Keratinocyte (primary cell): ENCODE data around the gene KCNA3. TPM values are rescaled to one million over a fixed set of nuclear protein-coding genes. Genes with fewer than 3 reads are reported as not detected.

Experiments
- DNase-seq: peaks from one replicate; pipeline ENCODE4 v3.0.0-alpha.2; 2011; ENCODE audit warnings: low read depth, missing footprints, low spot score
- FAIRE-seq: peaks from 2 replicates; lab custom pipeline; 2011; peaks lifted over from hg19 to GRCh38; lab: Jason Lieb, UNC
- H2AFZ ChIP-seq: 2 replicates; pipeline ENCODE4 v1.6.0; 2012; ENCODE audit warnings: low read length, control low read depth, inconsistent platforms; ENCODE audit not compliant: control insufficient read depth
- H3K27ac ChIP-seq: 2 replicates; pipeline ENCODE4 v1.5.1; 2011; ENCODE audit warnings: low read length; ENCODE audit not compliant: control insufficient read depth, insufficient read depth
- H3K27me3 ChIP-seq: 3 replicates; pipeline ENCODE4 v1.6.0; 2011; ENCODE audit warnings: low read length; ENCODE audit not compliant: control insufficient read depth, insufficient read depth; ENCODE audit errors: extremely low read depth
- H3K36me3 ChIP-seq, 2 experiments: 2 replicates in 1 of 2; 3 replicates in 1 of 2; pipeline ENCODE4 v1.5.1; 2011; ENCODE audit warnings: low read length in 2 of 2, mild to moderate bottlenecking in 1 of 2; ENCODE audit not compliant: control insufficient read depth in 2 of 2, insufficient read depth in 2 of 2; ENCODE audit errors: extremely low read depth in 1 of 2
- H3K4me1 ChIP-seq: 3 replicates; pipeline ENCODE4 v1.5.1; 2011; ENCODE audit warnings: low read length; ENCODE audit not compliant: control insufficient read depth, insufficient read depth; ENCODE audit errors: extremely low read depth
- H3K4me2 ChIP-seq: 3 replicates; pipeline ENCODE4 v1.6.0; 2011; ENCODE audit warnings: low read depth, low read length; ENCODE audit not compliant: control insufficient read depth, insufficient read depth; ENCODE audit errors: extremely low read depth
- H3K4me3 ChIP-seq, 3 experiments: fragments of 200-600 bp in 1 of 3; sonication (generic) in 1 of 3; 2 replicates in 2 of 3; 3 replicates in 1 of 3; pipeline ENCODE4 v1.5.1; 2011 to 2016; ENCODE audit warnings: low read length in 3 of 3, mild to moderate bottlenecking in 3 of 3, control low read depth in 2 of 3, inconsistent platforms in 1 of 3, low read depth in 1 of 3, mixed read lengths in 1 of 3, mixed run types in 1 of 3, moderate library complexity in 1 of 3; ENCODE audit not compliant: control insufficient read depth in 2 of 3, insufficient read depth in 2 of 3; ENCODE audit errors: extremely low read depth in 1 of 3
- H3K79me2 ChIP-seq: 2 replicates; pipeline ENCODE4 v1.6.0; 2012; ENCODE audit warnings: low read length; ENCODE audit not compliant: control insufficient read depth, insufficient read depth
- H3K9ac ChIP-seq: 3 replicates; pipeline ENCODE4 v1.6.0; 2011; ENCODE audit warnings: low read length; ENCODE audit not compliant: control insufficient read depth, insufficient read depth; ENCODE audit errors: extremely low read depth
- H3K9me1 ChIP-seq: 3 replicates; pipeline ENCODE4 v1.6.0; 2011; ENCODE audit warnings: low read length; ENCODE audit not compliant: control insufficient read depth, insufficient read depth; ENCODE audit errors: extremely low read depth
- H3K9me3 ChIP-seq: 2 replicates; pipeline ENCODE4 v1.5.1; 2012; ENCODE audit warnings: low read depth, low read length; ENCODE audit not compliant: control insufficient read depth
- H4K20me1 ChIP-seq: 3 replicates; pipeline ENCODE4 v1.6.0; 2011; ENCODE audit warnings: low read length; ENCODE audit not compliant: control insufficient read depth, insufficient read depth; ENCODE audit errors: extremely low read depth
- EZH2 ChIP-seq: IDR thresholded peaks from one replicate; pipeline ENCODE4 v1.6.1; 2012; ENCODE audit warnings: inconsistent platforms, mild to moderate bottlenecking, low read length, moderate library complexity
- dilution Hi-C: fragments of 300-500 bp; cut with MboI; formaldehyde crosslinking; loops from one replicate; pipeline ENCODE4 v1.7.0; 2020; ENCODE audit warnings: low sequenced_read_pairs; ENCODE audit not compliant: extremely low pct_ligation_motif_present
- polyA plus RNA-seq, 5 experiments: library from polyadenylated mRNA; depleted of rRNA in 3 of 5; stranded (reverse) in 3 of 5; stranded (forward) in 1 of 5; unstranded in 1 of 5; fragments of >200 nt; gene quantifications; 1 replicate in 1 of 5; 2 replicates in 3 of 5; 3 replicates in 1 of 5; pipeline versions ENCODE4 v1.2.1 to v1.2.3, GENCODE V29; 2011 to 2012; ENCODE audit warnings: missing spikeins in 2 of 5, low read depth in 1 of 5, low replicate concordance in 1 of 5
- TF ChIP-seq, protein P1 (sequence below), 3 experiments: IDR thresholded peaks in 1 of 3; conservative IDR thresholded peaks in 1 of 3; optimal IDR thresholded peaks in 1 of 3; 2 replicates in 2 of 3; 3 replicates in 1 of 3; pipeline versions ENCODE3 to v1.5.1; 2011; ENCODE audit warnings: low read length in 3 of 3, mild to moderate bottlenecking in 3 of 3, moderate library complexity in 2 of 3, control low read depth in 1 of 3, inconsistent platforms in 1 of 3; ENCODE audit not compliant: insufficient read depth in 2 of 3; ENCODE audit errors: extremely low read depth in 1 of 3

KCNA3 gene
- polyA plus RNA-seq, 1 donor (not counting 4 experiments of a cell fraction or from before 2014, with no cell fraction given) = not detected

DNA sequence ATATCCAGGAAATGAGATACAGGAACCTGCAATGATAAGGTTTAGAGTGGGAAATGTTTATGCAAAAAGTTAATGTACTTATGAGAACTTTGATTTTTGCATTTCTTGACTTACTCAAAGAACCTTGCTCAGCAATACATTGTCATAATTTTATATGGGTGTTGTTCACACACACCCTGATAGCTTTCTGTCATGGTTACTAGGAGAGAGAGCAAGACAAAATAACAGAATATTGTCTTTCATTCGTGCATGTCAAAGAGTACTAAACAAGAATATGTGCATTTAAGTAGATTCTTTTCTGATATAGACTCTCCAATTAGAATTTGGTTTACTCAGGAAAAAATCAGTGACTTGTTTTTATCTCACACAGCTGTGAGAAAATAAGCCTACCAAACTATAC lies 27.5 kb upstream of the KCNA3 start:
- Histone ChIP-seq H3K9me1 (no peaks in the 10 kb centered on the region), H3K9me3 (no peaks in the 10 kb centered on the region), H3K27me3 (no peaks in the 10 kb centered on the region), H4K20me1 (no peaks in the 10 kb centered on the region), H2AFZ (no peak overlapping the region), H3K36me3 (no peaks in the 10 kb centered on the region), H3K4me2 (no peak overlapping the region), H3K79me2 (no peaks in the 10 kb centered on the region), H3K9ac (no peak overlapping the region), H3K4me1 (no peaks in the 10 kb centered on the region), H3K27ac (no peak overlapping the region), H3K4me3 (no peak overlapping the region)
- dilution Hi-C loops = no loop called here
- no peak for TF ChIP-seq EZH2
- TF ChIP-seq, protein P1, sequence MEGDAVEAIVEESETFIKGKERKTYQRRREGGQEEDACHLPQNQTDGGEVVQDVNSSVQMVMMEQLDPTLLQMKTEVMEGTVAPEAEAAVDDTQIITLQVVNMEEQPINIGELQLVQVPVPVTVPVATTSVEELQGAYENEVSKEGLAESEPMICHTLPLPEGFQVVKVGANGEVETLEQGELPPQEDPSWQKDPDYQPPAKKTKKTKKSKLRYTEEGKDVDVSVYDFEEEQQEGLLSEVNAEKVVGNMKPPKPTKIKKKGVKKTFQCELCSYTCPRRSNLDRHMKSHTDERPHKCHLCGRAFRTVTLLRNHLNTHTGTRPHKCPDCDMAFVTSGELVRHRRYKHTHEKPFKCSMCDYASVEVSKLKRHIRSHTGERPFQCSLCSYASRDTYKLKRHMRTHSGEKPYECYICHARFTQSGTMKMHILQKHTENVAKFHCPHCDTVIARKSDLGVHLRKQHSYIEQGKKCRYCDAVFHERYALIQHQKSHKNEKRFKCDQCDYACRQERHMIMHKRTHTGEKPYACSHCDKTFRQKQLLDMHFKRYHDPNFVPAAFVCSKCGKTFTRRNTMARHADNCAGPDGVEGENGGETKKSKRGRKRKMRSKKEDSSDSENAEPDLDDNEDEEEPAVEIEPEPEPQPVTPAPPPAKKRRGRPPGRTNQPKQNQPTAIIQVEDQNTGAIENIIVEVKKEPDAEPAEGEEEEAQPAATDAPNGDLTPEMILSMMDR (optimal IDR thresholded peaks at IDR 0.05 in 1 of 3, IDR thresholded peaks at IDR 0.05 in 1 of 3, conservative IDR thresholded peaks at IDR 0.05 in 1 of 3; ENCODE audit: extremely low read depth in 1 of 3, insufficient read depth in 2 of 3, low read length in 3 of 3) = no peak
- DNase-seq = no peak
- FAIRE-seq = no peak

DNA sequence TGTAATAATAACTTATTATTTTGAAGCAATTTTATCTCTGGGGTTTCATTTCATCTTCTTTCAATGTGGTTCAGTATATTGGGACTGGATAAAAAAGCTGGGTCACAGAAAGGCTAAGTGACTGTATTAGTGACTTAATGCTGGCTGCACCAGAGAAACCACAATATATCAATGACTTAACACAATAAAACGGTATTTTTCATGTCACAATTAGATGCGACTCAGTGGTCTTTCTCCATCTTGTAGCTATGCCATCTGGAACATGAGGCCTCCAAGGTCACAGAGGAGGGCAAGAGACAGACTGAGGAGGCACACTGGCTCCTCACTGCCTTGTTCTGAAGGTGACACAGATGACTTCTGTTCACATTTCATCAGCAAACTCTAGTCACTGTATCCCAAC lies 26.0 kb upstream of the KCNA3 start:
- DNase-seq = no peak
- Histone ChIP-seq H3K27me3 (no peaks in the 10 kb centered on the region), H3K27ac (no peak overlapping the region), H3K9me1 (no peaks in the 10 kb centered on the region), H3K9me3 (no peaks in the 10 kb centered on the region), H3K4me2 (no peak overlapping the region), H4K20me1 (no peaks in the 10 kb centered on the region), H3K9ac (no peak overlapping the region), H3K4me1 (no peaks in the 10 kb centered on the region), H3K4me3 (no peak overlapping the region), H3K36me3 (no peaks in the 10 kb centered on the region), H3K79me2 (no peaks in the 10 kb centered on the region), H2AFZ (no peak overlapping the region)
- TF ChIP-seq, protein P1 (optimal IDR thresholded peaks at IDR 0.05 in 1 of 3, IDR thresholded peaks at IDR 0.05 in 1 of 3, conservative IDR thresholded peaks at IDR 0.05 in 1 of 3; ENCODE audit: extremely low read depth in 1 of 3, insufficient read depth in 2 of 3, low read length in 3 of 3) = no peak
- no peak for TF ChIP-seq EZH2
- dilution Hi-C loops = no loop called here
- no peak for FAIRE-seq
